Erythroblast (primary cell): ENCODE data around the gene RAD51B.
A peak's percentile ranks its signal among the peaks of the same experiment; 100 is the strongest.
"Not testable (repeated sequence)": the region's sequence is repeated elsewhere in the genome, so short reads cannot be mapped to it uniquely, and the experiment has no call there.

Source experiments
- DNase-seq, 2 experiments: peaks; one replicate each; lab custom pipeline; 2025; lab: John Stamatoyannopoulos, UW
- GATA1 ChIP-seq: IDR thresholded peaks from 2 replicates; pipeline ENCODE4 v1.6.1; 2011; ENCODE audit warnings: low read depth, mild to moderate bottlenecking, control low read depth, low read length, moderate library complexity
- POLR2A ChIP-seq: IDR thresholded peaks from 2 replicates; pipeline ENCODE4 v1.6.1; 2011; ENCODE audit warnings: mild to moderate bottlenecking, low read length

Gene RAD51B

DNA sequence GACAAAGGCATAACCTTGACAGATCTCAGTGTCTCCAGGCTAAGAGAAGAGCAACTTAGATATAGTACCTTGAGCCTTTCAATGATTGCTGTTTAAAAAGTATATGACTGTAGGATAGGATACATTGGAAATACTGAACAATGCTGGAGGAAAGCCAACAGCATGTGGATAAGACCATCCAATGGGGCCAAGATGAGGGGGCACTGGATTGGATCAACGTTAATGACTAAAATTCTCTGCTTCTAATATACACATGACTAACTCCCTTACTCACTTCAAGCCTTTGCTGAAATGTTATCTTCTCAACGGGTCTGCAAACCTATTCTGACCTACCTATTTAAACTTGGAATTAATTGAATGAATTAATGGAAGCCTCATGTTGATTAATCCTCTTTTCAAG is 354.9 kb downstream of the RAD51B start:
- TF ChIP-seq POLR2A (no peak), GATA1 (no peak)

DNA sequence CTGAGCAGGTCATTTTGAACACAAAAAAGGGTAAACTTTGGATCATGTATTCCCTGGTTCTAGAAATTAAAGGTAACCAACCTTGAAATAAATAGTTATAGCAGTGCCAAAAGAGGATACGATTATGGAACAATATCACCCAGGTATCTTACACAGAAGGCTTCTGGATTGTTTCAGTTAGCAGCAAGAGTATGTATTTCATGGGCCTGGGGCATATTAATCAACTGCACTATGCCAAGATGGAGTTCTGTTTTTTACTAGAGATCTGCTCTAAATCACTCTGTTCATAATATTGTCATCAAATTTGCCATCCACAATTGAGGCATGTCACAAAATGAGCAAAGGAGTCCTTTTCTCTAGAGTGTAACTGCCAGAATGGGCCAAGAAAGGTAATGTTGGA is 357.1 kb downstream of the RAD51B start:
- TF ChIP-seq GATA1 (no peak), POLR2A (no peak)
- DNase-seq, result no peak

More for the DNA sequence above, 354.9 kb downstream of the RAD51B start:
- DNase-seq, result no peak

DNA sequence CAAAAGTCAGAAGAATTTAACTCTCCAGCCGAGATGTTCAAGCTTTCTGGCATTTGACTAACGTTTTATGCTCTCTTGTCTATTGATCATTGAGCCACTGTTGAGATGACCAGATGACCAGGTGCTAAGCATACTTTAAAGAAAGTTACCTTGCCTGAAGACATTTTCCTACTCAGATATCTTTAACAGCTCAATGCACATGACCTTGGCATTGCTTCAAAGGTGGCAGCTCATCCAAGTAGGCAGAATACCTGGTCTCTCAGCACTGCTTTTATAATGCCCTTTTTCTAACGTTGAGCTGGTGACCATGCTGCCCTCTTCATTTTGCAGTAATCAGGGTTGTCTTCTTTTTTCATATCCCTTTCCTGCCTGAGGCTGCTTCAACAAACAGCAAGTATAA is 358.1 kb downstream of the RAD51B start:
- TF ChIP-seq POLR2A (no peak), GATA1 (no peak)
- peak in 1 of 2 experiments; percentile 3 for DNase-seq

DNA sequence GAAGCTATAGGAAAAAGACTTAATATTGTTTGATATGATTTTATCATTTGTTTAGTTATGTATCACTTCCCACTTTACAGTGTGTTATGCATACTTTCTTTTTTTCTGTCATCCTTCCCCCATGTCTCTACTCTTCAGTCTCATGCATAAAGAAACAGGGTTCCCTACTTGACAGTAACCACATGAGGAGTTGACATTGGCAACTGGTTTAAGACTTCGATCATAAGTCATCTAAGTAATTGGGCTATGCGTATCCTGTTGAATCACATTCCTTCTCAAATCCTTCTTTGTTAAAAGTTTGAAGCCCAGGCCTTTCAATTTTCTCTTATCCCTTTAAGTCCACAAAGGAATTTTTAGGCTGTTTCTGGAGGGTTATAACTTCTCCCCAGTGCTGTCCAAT is 358.7 kb downstream of the RAD51B start:
- no peak for DNase-seq
- TF ChIP-seq POLR2A (no peak), GATA1 (no peak)

DNA sequence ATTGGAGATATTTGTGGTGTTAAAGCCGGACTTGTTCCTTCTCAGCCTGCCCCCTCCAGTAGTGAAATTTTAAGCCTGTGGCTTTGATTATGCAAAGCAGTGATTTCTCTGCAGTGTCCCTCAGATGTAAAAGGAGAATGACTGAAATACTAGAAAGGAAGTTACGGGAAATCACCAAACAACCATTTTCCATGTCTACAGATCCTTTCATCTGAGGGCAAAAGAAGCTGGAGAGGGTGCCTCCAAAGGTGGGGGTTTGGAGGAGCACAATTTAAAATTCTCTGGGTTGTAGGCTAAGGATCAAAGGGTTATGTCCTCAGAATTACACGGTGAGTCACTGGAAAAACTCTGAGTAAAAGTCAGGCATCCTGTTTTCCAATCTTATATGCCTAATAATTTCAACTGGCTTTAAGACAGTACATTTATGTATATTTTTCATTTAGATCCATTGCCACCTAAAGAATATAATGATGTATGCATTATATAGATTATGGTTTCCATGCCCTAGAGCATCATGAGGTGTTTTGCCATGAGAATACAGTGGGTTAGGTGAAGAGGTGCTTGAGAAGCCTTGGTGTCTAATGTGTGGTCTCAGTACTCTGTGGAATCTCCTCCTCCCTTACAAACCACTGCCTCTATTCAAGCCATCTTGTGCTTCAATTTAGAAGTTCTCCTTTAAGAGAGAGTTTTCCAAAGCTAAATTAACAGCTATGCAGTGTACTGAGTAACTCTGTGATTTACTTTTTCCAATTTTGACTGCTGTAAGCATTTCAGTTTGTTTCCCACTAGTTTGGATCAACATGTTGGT is 362.1 kb downstream of the RAD51B start:
- DNase-seq, result no peak
- TF ChIP-seq GATA1 (no peak), POLR2A (no peak)

DNA sequence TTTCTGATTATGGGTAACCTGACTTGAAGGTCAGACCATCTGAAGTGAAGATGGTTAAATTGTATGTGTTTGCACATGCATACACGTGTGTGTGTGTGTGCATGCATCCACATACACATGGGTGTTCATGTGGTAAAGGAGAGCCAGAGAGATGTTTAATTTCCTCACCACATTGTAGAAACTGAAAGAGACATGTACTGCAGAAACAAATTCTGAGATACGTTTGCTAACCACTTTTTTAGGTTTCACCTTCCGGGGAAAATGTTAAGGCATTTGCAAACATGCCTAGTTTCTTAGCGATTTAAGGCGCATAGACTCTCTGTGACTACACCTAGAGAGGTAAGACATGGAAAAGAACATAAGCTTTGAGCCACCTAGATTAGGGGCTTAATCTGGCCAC is 362.9 kb downstream of the RAD51B start:
- no peak for TF ChIP-seq POLR2A
- TF ChIP-seq GATA1, result no peak
- no peak for DNase-seq

DNA sequence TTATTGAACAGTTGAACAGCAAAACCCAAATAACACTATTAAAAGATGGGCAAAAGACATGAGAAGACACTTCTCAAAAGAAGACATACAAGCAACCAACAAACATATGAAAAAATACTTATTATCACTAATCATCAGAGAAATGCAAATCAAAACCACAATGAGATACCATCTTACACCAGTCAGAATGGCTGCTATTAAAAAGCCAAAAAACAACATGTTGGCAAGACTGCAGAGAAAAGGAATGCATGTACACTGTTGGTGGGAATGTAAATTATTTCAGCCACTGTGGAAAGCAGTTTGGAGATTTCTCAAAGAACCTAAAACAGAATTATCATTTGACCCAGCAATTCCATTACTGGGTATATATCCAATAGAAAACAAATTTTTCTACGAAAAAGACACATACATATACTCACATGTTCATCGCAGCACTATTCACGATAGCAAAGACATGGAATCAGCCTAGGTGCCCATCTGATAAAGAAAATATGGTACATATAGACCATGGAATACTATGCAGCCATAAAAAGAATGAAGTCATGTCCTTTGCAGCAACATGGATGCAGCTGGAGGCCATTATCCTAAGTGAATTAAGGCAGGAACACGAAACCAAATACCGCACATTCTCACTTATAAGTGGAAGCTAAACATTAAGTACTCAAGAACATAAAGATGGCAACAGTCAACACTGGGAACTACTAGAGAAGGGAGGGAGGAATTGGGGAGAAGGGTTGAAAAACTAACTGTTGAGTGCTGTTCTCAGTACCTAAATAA is 367.1 kb downstream of the RAD51B start:
- not testable (repeated sequence) for DNase-seq

DNA sequence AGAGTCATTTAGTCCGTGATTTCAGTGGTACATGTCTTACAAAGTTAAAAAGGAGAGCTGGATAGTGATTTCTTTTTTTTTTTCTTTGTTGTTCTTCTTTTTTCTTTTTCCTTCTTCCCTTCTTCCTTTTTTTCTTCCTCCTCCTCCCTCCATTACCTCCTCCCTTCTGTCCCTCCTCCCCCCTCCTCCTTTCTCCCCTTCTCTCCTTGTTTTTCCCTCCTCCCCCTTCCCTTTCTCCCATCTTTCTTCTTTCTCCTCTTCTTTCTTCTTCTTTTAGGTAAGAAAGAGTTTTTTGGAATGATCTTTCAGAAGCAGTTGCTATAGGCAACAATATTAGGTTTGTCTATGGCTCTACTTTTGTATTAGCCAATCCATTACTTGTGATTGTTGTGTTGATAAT is 368.6 kb downstream of the RAD51B start:
- DNase-seq, result no peak
- TF ChIP-seq GATA1 (no peak), POLR2A (no peak)

DNA sequence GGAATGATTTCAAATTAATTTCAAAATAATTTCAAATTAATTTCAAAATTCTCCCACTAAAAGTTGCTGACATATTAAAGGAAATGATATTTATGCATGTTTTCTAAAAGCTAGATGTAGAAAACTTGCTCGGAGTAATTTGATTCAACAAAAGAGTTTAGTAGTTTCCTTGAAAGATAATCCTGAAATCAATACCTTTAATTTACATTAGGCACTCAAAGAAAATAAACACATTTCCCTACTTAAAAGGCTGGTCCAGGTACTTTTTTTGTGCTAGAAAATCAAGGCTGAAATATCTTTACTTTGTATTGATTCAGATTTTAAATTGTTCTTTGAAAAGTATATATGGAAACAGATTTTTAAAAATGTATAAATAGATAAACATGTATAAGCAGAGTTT is 370.5 kb downstream of the RAD51B start:
- no peak for DNase-seq
- TF ChIP-seq GATA1 (no peak), POLR2A (no peak)

DNA sequence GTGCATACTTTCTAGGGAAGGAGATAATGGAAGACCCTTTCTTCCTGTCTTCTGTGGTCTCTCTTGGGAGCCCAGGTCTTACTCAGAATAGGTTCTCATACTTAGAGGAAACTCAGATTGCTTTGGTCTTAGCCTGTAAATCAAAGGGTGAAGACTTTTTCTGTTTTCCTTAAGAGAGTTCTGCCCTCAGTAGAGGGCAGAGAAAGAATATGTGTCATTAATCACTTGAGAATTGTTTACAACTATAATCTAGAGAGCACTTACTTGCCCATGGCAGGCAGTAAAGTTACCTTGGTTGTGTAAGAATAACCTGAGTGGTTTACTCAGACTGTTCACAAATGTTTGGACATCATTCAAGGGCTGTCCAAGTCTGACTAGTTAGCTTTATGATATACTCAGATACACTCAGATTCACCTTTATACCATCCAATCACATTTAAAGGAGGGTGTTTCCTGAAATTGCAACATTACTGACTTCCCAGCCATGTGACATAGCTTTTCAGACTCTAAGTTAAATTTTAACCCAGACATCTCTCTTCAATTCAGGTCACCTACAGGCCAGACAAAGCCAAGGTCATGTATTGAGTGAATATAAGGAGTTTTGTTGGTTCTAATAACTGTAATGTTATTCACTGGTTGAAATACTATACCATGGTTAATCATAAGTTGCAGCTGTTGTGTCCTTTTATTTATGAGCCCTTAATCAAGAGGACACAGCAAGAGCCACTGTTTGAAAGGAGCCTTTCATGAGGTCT is 372.2 kb downstream of the RAD51B start:
- DNase-seq, result peak in 1 of 2 experiments; percentile 8
- TF ChIP-seq GATA1 (no peak), POLR2A (no peak)

DNA sequence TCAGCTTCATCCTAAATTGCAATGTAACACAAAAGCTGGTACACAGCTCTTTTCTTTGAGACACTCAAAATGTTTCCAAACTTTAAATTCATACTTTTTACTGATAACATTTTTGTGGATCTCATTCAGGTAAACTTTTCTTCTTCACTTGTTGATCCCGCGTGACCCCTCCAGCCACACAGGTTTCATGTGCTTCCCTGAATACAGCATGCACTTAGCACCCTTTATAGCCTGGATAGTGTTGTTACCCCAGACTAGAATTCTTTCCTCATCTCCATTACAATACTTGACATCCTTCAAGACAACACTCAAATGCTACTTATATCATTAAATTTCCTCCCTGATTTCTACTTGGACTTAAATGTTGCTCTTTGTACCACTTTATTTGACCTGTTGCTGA is 373.4 kb downstream of the RAD51B start:
- TF ChIP-seq GATA1 (no peak), POLR2A (no peak)
- no peak for DNase-seq

DNA sequence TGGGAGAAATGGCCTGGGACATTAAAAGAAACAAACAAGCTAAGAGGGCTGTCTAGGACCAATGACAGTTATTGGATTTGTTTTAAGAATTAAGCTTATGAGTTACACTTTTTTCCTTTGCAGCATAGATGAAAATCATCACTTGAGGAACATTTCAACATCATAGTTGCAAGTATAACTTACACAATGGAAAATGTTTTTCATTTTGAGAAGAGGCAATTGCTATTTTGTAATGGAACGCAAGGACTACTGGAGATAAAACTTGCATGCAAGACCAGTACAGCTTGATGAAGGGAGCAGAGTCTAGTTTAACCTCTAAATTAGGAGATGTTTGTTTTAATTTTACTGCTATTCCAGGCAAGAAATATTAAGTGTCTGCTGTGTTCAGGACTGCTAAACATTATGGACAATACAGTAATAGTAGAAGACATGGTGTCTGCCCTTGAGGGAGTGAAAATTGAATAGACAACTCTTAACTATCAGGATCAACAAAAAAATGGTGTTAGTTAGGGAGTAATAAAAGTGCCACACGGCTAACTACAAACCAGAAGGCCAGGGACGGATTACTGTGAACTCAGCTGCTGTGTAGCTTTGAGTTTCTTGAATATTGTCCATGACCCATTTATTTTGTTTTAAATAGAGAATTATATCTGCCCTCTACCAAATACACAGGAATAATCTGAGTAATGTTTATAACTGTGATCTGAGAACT is 374.5 kb downstream of the RAD51B start:
- DNase-seq, result no peak
- TF ChIP-seq GATA1 (no peak), POLR2A (no peak)

DNA sequence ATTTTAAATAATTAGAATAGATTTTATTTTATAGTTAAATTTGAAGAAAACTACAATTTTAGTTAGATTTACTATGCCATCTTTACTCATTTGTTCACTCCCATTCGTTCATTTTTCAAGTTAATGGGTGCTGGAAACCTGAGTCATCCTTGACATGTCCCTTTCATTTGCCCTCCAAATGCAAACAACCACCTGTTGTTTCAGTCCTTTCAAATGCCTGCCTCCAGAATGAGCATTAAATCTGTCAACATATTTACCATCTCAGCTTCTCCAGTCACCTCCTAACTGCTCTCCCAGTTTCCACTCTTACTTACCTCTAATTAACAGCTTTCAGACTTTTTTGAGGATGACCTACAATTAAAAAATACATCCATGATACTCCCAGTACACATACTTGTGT is 375.5 kb downstream of the RAD51B start:
- no peak for DNase-seq
- TF ChIP-seq GATA1 (no peak), POLR2A (no peak)
